Measurements from ENCODE around the gene SPATA31A3.
"Not testable (repeated sequence)": the region's sequence is repeated elsewhere in the genome, so short reads cannot be mapped to it uniquely, and the experiment has no call there.

SPATA31A3 gene

DNA sequence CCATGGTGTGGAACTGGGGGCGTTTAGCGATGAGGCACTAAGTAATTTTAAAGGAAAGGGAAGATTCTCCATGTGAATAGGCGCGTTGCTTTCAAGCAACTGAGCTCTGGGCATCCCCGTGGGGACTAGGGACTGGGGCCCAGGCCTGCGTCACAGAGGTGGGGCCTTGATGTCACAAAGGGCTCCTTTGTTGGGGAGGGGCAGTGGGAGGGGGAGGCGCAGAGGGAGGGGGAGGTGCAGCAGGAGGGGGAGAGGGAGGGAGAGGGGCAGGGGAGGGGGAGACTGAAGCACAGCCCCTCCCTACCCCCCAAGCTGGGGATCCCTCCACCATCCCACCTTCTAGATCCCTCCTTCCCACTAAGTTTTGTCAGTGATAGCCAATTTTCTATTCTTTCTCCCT, at the start of gene SPATA31A3:
TSS of gene SPATA31A3 (minus strand) at position 101 of the 400 bp plus-strand sequence. CDS start at position 72, 29 bp downstream.
- DNase-seq: not testable (repeated sequence)

- not testable (repeated sequence) for DNase-seq
Observed at GRCh38 chr9:66952576-66952975, 39.8 kb downstream of the SPATA31A3 start.

DNA sequence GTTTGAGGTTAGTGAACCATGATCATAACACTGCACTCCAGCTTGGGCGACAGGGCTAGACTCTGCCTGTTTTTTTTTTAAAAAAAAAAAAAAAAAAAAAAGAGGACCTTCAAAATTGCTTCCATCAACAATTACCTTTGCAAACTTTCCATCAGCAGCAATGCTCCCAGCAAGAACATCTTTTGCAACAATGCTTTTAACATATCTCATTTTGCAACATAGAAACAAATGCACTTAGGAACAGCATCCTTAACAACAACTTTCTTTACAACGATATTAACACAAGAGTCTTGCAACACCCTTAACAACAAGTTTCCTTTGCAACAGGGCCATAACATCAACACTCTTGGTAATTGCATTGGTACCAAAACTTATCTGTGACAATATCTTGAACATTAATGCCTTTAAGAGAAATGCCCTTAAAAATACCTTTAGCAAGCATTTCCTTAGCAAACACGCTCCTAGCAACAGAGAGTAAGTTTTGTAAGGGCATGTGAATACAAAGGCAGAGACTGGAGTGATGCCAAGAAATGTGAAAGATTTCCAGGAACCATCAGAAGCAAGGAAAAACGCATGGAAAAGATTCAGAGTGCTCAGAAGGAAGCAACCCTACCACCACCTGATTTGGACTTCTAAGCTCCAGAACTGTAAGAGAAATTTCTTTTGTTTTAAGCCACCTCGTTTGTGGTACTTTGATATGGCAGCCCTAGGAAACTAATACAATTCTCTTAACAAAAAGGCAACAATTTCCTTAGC, 49.8 kb downstream of the SPATA31A3 start:
- not testable (repeated sequence) for DNase-seq

GRCh38 chr9:66939878-66940830, 52.2 kb downstream of the SPATA31A3 start:
- not testable (repeated sequence) for DNase-seq

- not testable (repeated sequence) for DNase-seq
Observed at GRCh38 chr9:66938322-66938721, 54.0 kb downstream of the SPATA31A3 start.

- not testable (repeated sequence) for DNase-seq
Observed at GRCh38 chr9:66937662-66938061, 54.7 kb downstream of the SPATA31A3 start.
